ENCODE data around the gene CPT2. TPM values are rescaled to one million over a fixed set of nuclear protein-coding genes. Genes with fewer than 3 reads are reported as not detected.

CPT2 gene
- total and polyA plus RNA-seq, 9 of the 15 experiments (the other 6 are each of a cell fraction or from before 2014, with no cell fraction given): 7.6 to 25.1 (median 16.8) TPM

- TF ChIP-seq MYC (IDR thresholded peaks at IDR 0.05; ENCODE audit: low read depth, low read length) (no peak), MYC (CRISPR knock-in tag; IDR thresholded peaks at IDR 0.05; ENCODE audit: borderline replicate concordance, low read depth) (no peak), HNRNPLL (IDR thresholded peaks at IDR 0.05; ENCODE audit: low read depth, low read length, poor library complexity, severe bottlenecking) (no peak), REST (IDR thresholded peaks at IDR 0.05; ENCODE audit: borderline replicate concordance) (no peak), REST (CRISPR knock-in tag; IDR thresholded peaks at IDR 0.05; ENCODE audit: low read depth) (no peak), TAL1 (IDR thresholded peaks at IDR 0.05) (no peak), E2F1 (CRISPR knock-in tag; IDR thresholded peaks at IDR 0.05) (no peak), RBM25 (IDR thresholded peaks at IDR 0.05; ENCODE audit: low read depth, low read length, severe bottlenecking) (peak; percentile 96), BCOR (IDR thresholded peaks at IDR 0.05) (peak; percentile 94), PHTF2 (CRISPR knock-in tag; IDR thresholded peaks at IDR 0.05) (no peak), KLF6 (CRISPR knock-in tag; IDR thresholded peaks at IDR 0.05; ENCODE audit: borderline replicate concordance) (no peak), NR2F6 (CRISPR knock-in tag; IDR thresholded peaks at IDR 0.05) (no peak), ELK1 (CRISPR knock-in tag; IDR thresholded peaks at IDR 0.05) (no peak), MAX (CRISPR knock-in tag; IDR thresholded peaks at IDR 0.05) (no peak), TFAM (CRISPR knock-in tag; conservative IDR thresholded peaks at IDR 0.05) (no peak), MBD2 (IDR thresholded peaks at IDR 0.05; ENCODE audit: borderline replicate concordance, low read depth) (no peak), SIX5 (IDR thresholded peaks at IDR 0.05; ENCODE audit: borderline replicate concordance in 1 of 2, insufficient read depth in 1 of 2, low read depth in 1 of 2, low read length in 2 of 2) (no peak), SOX6 (IDR thresholded peaks at IDR 0.05) (no peak)
These were observed 31.1 kb upstream of the CPT2 start (continued) for GRCh38 chr1:53165408-53165961.
